GM13976 (cell line): ENCODE results near the gene PDYN.

Experiments
- DNase-seq: peaks from one replicate; pipeline ENCODE4 v3.0.0; 2012; ENCODE audit warnings: low spot score
- CTCF ChIP-seq: IDR thresholded peaks from 2 replicates; pipeline ENCODE4 v1.5.1; 2012; ENCODE audit warnings: borderline replicate concordance, mild to moderate bottlenecking; ENCODE audit not compliant: insufficient read depth; ENCODE audit errors: extremely low read depth, missing control alignments, control extremely low read depth
- in situ Hi-C: fragments of 300-500 bp; cut with MboI; formaldehyde crosslinking; loops from one replicate; pipeline ENCODE4 v1.12.0; 2022; ENCODE audit warnings: low sequenced_read_pairs, mixed read lengths, inconsistent platforms; ENCODE audit not compliant: unreplicated experiment

The PDYN gene

GRCh38 chr20:1982686-1983085 is 11.2 kb downstream of the PDYN start:
- in situ Hi-C loops, result no loop called here
- no peak for TF ChIP-seq CTCF
- no peak for DNase-seq

- DNase-seq, result no peak
- in situ Hi-C loops, result no loop called here
- no peak for TF ChIP-seq CTCF
These were observed 14.6 kb downstream of the PDYN start for GRCh38 chr20:1979106-1979778.

- in situ Hi-C loops, result no loop called here
- TF ChIP-seq CTCF, result no peak
- DNase-seq, result no peak
These were observed 18.6 kb downstream of the PDYN start for GRCh38 chr20:1975291-1975690.

GRCh38 chr20:1973601-1974440 is 20.0 kb downstream of the PDYN start:
- no peak for TF ChIP-seq CTCF
- in situ Hi-C loops, result no loop called here
- no peak for DNase-seq

GRCh38 chr20:1971893-1972586 is 21.8 kb downstream of the PDYN start:
- DNase-seq, result no peak
- no peak for TF ChIP-seq CTCF
- in situ Hi-C loops, result no loop called here

GRCh38 chr20:1968964-1969363 is 24.9 kb downstream of the PDYN start:
- no peak for TF ChIP-seq CTCF
- in situ Hi-C loops, result no loop called here
- DNase-seq, result no peak
